HPDE6-E6E7 (cell line): ENCODE measurements around the gene TRIM29.

Source experiments
- DNase-seq: peaks from one replicate; pipeline ENCODE4 v3.0.0; 2011; ENCODE audit warnings: missing footprints; ENCODE audit errors: extremely low spot score

The TRIM29 gene

DNA sequence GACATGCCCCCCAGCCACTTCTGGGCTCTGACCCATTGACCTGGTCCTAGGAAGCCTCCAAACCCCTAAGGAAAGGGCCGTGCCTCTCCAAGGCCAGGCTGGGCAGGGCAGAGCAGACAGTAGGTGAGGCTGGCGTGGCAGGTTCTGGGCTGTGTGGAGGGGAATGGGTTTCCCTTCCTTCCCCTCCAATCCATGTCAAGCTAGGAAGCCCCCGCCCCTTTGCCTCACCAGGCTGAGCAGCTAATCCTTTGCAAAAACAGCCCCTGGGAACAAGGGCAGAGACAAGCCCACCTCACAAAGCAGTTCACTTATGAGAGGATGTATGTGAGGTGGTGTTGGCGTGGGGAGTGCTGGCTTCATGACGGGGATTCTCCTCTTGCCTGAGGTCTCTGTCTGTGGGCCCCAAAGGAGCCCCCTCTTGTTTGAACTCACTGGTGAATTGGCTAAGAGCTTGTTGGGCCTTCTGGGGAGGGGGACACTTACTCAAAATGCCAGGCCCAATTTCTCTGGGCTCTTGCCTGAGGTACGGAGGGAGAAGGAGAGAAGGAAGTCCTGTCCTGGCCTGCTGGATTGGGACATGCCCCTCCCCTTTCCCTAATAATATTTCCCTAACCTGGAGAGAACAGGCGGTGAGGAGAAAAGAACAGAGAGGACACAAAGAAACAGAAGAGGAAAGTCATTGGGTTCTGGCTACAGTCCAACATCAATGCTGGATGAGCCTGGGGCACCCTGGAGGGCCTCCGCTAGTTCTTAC lies 1.6 kb upstream of the TRIM29 start:
- DNase-seq = no peak

DNA sequence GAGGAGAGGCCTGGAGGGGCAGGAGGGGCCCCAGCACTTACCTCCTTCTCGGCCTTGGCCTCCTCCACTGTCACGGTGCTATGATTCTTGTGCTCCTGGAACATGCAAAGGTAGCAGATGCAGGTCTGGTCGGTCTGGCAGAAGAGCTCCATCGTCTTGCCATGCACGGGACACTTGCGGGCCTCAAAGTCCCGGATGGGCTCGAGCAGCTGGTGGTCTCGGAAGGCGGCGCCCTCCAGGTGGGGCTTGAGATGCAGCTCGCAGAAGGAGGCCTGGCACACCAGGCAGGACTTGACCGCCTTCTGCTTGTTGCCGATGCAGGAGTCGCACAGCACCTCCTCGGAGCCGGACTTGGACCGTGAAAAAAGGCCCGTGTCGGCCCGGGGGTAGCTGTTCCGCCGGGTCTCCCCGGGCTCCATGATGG lies 714 bp downstream of the TRIM29 start:
- DNase-seq = no peak

GRCh38 chr11:120136356-120136755 lies 1.6 kb downstream of the TRIM29 start:
- DNase-seq = no peak

- DNase-seq = no peak
Measured at GRCh38 chr11:120135838-120136237, 2.1 kb downstream of the TRIM29 start.

DNA sequence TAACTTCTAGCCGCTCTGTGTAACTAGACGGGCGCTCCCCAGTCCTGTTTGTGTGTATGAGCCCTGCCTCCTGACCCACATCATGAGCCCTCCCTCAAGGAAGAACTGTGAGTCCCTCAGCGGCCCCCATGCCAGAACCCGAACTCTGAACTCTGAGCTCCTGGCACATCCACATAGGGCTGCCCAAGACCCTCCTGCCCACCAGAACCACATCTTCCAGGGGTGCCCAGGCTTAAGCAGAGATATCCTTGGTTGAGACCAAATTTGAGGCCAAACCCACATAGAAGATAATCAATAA lies 3.0 kb downstream of the TRIM29 start:
- DNase-seq = no peak

DNA sequence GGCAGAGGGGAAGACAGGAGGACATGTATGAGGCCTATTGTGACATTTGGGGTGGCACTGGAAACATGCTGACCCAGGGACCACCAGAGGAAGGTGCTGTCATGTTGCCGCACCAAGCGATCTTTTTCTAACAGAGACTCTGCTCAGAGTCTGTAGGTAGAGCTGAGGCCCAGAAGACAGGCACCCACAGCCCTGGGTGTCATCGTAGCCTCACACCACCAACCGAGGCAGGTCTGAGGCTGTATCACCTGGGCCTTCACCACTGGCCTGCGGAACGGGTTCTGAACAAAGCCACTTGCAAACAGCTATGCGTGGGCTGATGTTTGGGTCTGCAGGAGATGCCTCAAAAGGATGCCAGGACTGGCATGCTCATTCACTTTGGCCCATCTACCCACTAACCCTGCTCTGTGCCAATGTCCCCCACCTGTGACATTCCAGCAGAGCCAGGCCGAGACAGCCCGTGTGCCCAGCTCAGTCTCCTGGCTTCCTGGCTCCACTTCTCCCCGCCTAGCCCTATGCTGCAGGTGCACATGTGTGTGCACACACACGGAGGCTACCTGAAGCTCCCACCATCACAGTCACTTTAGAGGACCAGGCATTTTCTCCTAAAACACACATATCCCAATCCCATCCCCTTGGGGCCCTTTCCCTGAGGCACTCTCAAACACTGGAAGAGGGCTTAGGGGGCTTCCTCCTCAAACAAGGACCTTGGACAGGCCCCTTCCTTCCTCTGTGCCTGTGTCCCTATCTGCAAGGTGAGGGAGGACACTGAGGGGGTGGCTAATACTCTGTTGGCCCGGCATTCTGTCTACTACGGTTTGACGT lies 3.6 kb downstream of the TRIM29 start:
- no peak for DNase-seq

GRCh38 chr11:120133216-120134105 lies 4.5 kb downstream of the TRIM29 start:
- DNase-seq = no peak

- DNase-seq = no peak
Measured at GRCh38 chr11:120132645-120133185, 5.2 kb downstream of the TRIM29 start.

GRCh38 chr11:120131941-120132644 lies 5.8 kb downstream of the TRIM29 start:
- no peak for DNase-seq

DNA sequence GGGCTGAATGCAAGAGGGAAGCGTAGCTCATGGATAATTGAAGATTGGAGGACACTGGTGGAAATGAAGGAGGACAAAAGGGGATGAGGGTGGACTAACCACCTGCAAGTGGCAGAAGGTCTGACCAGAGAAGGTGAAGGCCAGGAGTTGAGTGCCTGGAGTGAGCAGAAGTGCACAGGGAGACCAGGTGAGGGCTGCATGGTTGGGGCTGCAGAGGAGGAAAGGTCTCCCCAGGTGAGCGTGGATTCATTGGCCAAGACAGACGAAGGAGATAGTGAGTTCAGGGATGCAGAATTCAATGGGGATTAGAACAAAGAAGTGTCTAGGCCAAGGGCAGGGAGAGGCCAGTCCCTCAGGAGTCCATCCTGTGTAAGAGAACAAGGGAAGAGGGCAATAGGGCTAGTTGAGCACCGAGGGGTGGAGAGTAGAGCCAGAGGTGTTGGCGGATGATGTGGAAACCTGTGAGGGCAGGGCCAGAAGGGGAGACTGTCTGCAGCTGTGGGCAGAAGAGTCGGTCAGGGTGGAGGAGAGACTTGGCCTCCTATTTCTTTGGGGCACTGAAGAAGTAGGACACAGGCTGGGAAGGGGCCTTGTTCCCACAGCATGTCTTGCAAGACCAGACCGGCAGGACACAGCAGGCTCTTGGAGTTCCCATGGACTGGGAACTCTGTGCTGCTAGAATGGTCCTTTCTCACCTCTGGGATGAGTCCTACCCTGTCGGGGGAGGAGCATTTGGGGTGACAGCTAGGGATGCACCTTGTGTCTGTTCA lies 6.7 kb downstream of the TRIM29 start:
- DNase-seq = no peak

DNA sequence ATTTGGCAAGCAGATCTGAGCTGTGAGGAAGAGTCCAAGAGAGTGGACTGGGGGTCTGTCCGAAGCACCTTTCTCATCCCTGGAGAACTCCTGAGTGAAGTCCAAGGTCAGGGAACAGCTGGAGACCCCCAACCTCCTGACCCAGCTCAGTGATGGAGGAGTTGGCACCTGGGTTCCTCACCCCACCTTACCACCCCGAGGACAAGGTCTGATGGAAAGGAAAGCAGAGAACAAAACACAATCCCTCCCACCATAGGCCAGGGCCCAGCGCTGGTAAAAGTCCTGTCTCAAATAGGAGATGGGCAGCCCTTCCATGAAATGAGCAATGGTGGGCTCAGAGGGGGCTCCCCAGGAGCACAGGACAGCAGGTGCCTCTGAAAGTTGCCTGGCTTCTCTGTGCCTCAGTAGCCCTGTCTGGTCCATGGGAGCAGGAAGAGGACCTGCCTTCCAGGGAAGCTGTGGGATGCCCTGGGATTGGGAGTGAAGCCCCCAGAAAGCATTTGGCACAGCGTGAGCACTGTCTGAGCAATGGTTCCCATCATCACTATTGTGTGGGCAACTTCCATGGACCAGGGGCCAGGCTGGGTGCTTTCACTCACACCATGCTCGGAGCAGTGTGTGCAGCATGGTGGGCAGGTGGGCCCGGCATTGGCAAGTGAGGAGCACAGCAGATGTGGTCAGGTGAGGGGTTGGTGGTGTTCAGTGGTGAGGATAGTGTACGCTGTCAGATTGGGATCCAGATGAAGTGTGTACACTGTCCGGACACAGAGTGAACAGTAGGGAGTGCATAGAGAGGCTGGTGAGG lies 7.5 kb downstream of the TRIM29 start:
- DNase-seq = no peak

- no peak for DNase-seq
Measured at GRCh38 chr11:120129570-120129969, 8.3 kb downstream of the TRIM29 start.

GRCh38 chr11:120128392-120129119 lies 9.4 kb downstream of the TRIM29 start:
- peak; percentile 85 for DNase-seq

- DNase-seq = no peak
Measured at GRCh38 chr11:120127236-120127635, 10.7 kb downstream of the TRIM29 start.

DNA sequence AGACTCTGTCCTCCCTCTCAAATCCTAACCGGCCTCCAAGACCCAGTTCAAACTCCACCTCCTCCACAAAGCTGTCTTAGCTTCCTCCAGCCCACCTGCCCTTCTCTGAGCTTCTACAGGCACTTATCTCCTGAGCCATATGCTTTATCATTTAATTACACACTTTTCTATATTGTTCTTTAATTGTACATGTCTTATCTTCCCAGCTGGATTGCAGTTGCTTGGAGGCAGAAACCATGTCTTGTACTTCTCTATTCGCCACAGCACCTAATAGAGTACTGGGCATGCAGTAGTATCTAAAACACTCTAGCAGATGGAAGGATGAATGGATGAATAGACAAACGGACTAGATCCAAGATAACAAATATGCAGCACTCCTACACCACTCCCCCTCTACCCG lies 11.3 kb downstream of the TRIM29 start:
- DNase-seq = no peak

- no peak for DNase-seq
Measured at GRCh38 chr11:120125509-120125908, 12.4 kb downstream of the TRIM29 start.

DNA sequence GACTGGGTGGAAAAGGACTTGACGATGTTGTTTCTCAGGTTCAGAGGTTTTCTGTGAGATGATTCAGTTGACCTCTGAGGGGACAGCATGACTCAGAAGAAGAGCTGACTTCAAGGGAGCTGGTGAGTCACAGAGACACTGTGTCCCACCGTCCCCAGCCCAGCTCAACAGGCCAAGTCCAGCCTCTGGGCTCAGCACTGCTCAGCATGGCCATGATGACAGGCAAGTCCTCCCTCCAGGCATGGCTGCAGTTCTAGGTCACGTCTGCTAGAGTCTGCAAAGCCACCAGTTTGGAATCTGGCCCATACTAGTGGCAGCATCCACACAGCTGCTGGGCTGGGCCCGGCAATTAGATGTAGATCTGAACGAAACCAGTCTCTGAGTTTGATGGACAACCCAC lies 12.9 kb downstream of the TRIM29 start:
- DNase-seq = no peak

GRCh38 chr11:120124355-120124754 lies 13.6 kb downstream of the TRIM29 start:
- DNase-seq = no peak

DNA sequence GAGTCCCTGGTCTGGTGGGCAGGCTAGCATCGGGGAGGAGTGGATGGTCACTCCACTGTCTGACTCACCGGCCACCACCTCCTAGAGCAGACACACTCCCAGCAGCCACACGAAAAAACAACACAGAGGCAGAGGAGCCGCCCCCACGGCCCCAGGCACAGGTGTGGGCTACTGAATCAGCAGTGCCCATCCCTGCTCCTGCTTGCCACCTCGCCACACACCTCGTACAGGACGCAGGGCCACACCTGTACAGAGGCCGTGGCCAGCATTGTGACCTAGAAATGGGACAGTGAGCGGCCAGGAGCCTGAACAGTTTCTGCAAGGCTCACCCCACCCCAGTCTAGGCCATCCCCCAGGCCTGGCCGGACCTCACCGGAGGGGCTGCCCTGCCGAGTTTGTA lies 14.0 kb downstream of the TRIM29 start:
- no peak for DNase-seq
